Choroid plexus epithelial cell (primary cell): ENCODE results near the gene APBB2.
"Not testable (repeated sequence)": the region's sequence is repeated elsewhere in the genome, so short reads cannot be mapped to it uniquely, and the experiment has no call there.

Experiments used
- DNase-seq: peaks from one replicate; pipeline ENCODE4 v3.0.0-alpha.2; 2010; ENCODE audit warnings: low read depth
- H3K4me3 ChIP-seq: 2 replicates; pipeline ENCODE4 v1.5.1; 2011; ENCODE audit warnings: low read depth, mild to moderate bottlenecking, control low read depth, low read length, moderate library complexity
- CTCF ChIP-seq: conservative IDR thresholded peaks from 2 replicates; pipeline ENCODE4 v1.5.1; 2011; ENCODE audit warnings: low read depth, mild to moderate bottlenecking, control low read depth, inconsistent platforms, low read length, moderate library complexity

The APBB2 gene

GRCh38 chr4:40927074-40927473, 287.3 kb downstream of the APBB2 start:
- no peak for TF ChIP-seq CTCF
- H3K4me3 ChIP-seq, result no peak overlapping the region
- no peak for DNase-seq

- H3K4me3 ChIP-seq, result no peak overlapping the region
- no peak for TF ChIP-seq CTCF
- DNase-seq, result no peak
Observed at GRCh38 chr4:40924793-40925117, 289.6 kb downstream of the APBB2 start.

- TF ChIP-seq CTCF, result peak; percentile 95
- DNase-seq, result peak; percentile 73
- no peak overlapping the region for H3K4me3 ChIP-seq
Observed at GRCh38 chr4:40924096-40924792, 290.1 kb downstream of the APBB2 start.

- no peak overlapping the region for H3K4me3 ChIP-seq
- DNase-seq, result no peak
- TF ChIP-seq CTCF, result no peak
Observed at GRCh38 chr4:40923316-40924095, 290.8 kb downstream of the APBB2 start.

- DNase-seq, H3K4me3 ChIP-seq: not testable (repeated sequence)
Observed at GRCh38 chr4:40919976-40920375, 294.4 kb downstream of the APBB2 start.

- H3K4me3 ChIP-seq, result no peak overlapping the region
- TF ChIP-seq CTCF, result peak; percentile 8
- peak; percentile 85 for DNase-seq
Observed at GRCh38 chr4:40918330-40918729, 296.0 kb downstream of the APBB2 start.

GRCh38 chr4:40916880-40917279, 297.5 kb downstream of the APBB2 start:
- no peak overlapping the region for H3K4me3 ChIP-seq
- peak; percentile 50 for TF ChIP-seq CTCF
- DNase-seq, result peak; percentile 32
